SU-DHL-6 (cell line): ENCODE results near the gene MAPK12.

Source experiments
- H2AFZ ChIP-seq: fragments of 200-600 bp; sonication (generic); 2 replicates; pipeline ENCODE4 v1.6.1; 2014; ENCODE audit warnings: low read depth, mild to moderate bottlenecking, moderate library complexity, mixed read lengths, antibody characterized with exemption, low read length; ENCODE audit not compliant: severe bottlenecking
- H3F3A ChIP-seq: fragments of 200-600 bp; shearing (Covaris generic); 2 replicates; pipeline ENCODE4 v1.6.0; 2016; ENCODE audit warnings: antibody characterized with exemption, mild to moderate bottlenecking; ENCODE audit not compliant: insufficient read depth
- H3K27ac ChIP-seq: fragments of 200-600 bp; sonication (generic); 2 replicates; pipeline ENCODE4 v1.5.1; 2016; ENCODE audit warnings: low read depth, mild to moderate bottlenecking, low read length, moderate library complexity, mixed read lengths
- H3K27me3 ChIP-seq: fragments of 200-600 bp; sonication (generic), shearing (Covaris generic); 2 replicates; pipeline ENCODE4 v1.6.0; 2014; ENCODE audit warnings: mild to moderate bottlenecking, low read length
- H3K36me3 ChIP-seq: fragments of 200-600 bp; sonication (generic); 2 replicates; pipeline ENCODE4 v1.6.1; 2014; ENCODE audit warnings: mild to moderate bottlenecking, low read length, mixed read lengths
- H3K4me2 ChIP-seq: fragments of 300-600, 200-600 bp; shearing (Covaris generic), sonication (generic); 2 replicates; pipeline ENCODE4 v1.6.0; 2014; ENCODE audit warnings: low read length, low read depth, mild to moderate bottlenecking; ENCODE audit not compliant: poor library complexity, severe bottlenecking
- H3K4me3 ChIP-seq: fragments of 200-600 bp; sonication (generic); 2 replicates; pipeline ENCODE4 v1.5.1; 2014; ENCODE audit warnings: antibody characterized with exemption, low read length, mild to moderate bottlenecking, mixed read lengths; ENCODE audit not compliant: insufficient read depth, poor library complexity, severe bottlenecking
- H3K79me2 ChIP-seq: fragments of 200-600 bp; sonication (generic); 2 replicates; pipeline ENCODE4 v1.6.1; 2014; ENCODE audit warnings: mild to moderate bottlenecking, low read length, moderate library complexity; ENCODE audit not compliant: insufficient read depth
- H3K9ac ChIP-seq: fragments of 200-600 bp; sonication (generic); 2 replicates; pipeline ENCODE4 v1.7.0; 2014; ENCODE audit warnings: mild to moderate bottlenecking, low read length
- H3K9me2 ChIP-seq: fragments of 200-600 bp; sonication (generic); replicated peaks from 2 replicates; pipeline ENCODE4 v1.6.1; 2014; ENCODE audit warnings: low read length; ENCODE audit not compliant: insufficient read depth
- H3K9me3 ChIP-seq: fragments of 200-600 bp; sonication (generic); 2 replicates; pipeline ENCODE4 v1.6.1; 2014; ENCODE audit warnings: low read length, mixed read lengths; ENCODE audit not compliant: insufficient read depth
- H4K20me1 ChIP-seq: fragments of 200-600 bp; sonication (generic); 2 replicates; pipeline ENCODE4 v1.6.1; 2014; ENCODE audit warnings: low read depth, mild to moderate bottlenecking, antibody characterized with exemption, low read length, moderate library complexity, mixed read lengths
- EZH2phosphoT487 ChIP-seq: fragments of 200-600 bp; sonication (generic), shearing (Covaris generic); conservative IDR thresholded peaks from 2 replicates; pipeline ENCODE4 v1.6.1; 2018; ENCODE audit warnings: mild to moderate bottlenecking, antibody characterized with exemption, low read length, moderate library complexity, mixed read lengths
- TF ChIP-seq, protein P1 (sequence below): fragments of 200-600 bp; sonication (generic); IDR thresholded peaks from one replicate; pipeline ENCODE4 v1.5.1; 2017; ENCODE audit warnings: antibody characterized with exemption, mild to moderate bottlenecking, low read length, moderate library complexity; ENCODE audit not compliant: insufficient read depth, poor library complexity, severe bottlenecking

MAPK12 gene

DNA sequence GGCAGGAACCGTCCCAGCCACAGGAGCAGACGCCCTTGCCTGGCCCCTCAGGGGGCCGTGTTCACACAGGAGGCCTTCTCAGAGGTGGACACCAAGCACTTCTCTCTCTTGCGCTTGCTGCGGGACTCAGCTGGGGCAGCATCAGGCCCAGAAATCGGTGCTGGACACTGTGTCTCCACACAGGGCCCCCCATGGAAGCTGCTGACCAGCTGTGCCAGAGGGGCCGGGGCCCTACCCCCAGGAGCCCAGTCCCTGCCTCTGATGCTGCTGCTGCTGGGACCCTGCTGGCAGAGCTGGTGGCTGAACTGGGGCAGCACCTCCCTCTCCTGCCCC is 42.0 kb upstream of the MAPK12 start:
- TF ChIP-seq, protein P1, sequence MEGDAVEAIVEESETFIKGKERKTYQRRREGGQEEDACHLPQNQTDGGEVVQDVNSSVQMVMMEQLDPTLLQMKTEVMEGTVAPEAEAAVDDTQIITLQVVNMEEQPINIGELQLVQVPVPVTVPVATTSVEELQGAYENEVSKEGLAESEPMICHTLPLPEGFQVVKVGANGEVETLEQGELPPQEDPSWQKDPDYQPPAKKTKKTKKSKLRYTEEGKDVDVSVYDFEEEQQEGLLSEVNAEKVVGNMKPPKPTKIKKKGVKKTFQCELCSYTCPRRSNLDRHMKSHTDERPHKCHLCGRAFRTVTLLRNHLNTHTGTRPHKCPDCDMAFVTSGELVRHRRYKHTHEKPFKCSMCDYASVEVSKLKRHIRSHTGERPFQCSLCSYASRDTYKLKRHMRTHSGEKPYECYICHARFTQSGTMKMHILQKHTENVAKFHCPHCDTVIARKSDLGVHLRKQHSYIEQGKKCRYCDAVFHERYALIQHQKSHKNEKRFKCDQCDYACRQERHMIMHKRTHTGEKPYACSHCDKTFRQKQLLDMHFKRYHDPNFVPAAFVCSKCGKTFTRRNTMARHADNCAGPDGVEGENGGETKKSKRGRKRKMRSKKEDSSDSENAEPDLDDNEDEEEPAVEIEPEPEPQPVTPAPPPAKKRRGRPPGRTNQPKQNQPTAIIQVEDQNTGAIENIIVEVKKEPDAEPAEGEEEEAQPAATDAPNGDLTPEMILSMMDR: no peak
- no peak for TF ChIP-seq EZH2phosphoT487
- no peaks in the 10 kb centered on the region for H3K9me2 ChIP-seq
- no peaks in the 10 kb centered on the region for H4K20me1 ChIP-seq
- peak overlapping the region; percentile 18 for H3K4me3 ChIP-seq
- peak overlapping the region; percentile 54 for H3K4me2 ChIP-seq
- peaks cover 42% of the 10 kb centered on the region for H3F3A ChIP-seq
- no peaks in the 10 kb centered on the region; the same call in 1 of the 2 replicates for H3K79me2 ChIP-seq
- no peaks in the 10 kb centered on the region for H3K27me3 ChIP-seq
- H2AFZ ChIP-seq: no peak overlapping the region
- peak overlapping the region; percentile 65 for H3K9ac ChIP-seq
- H3K36me3 ChIP-seq: no peaks in the 10 kb centered on the region
- H3K9me3 ChIP-seq: no peaks in the 10 kb centered on the region
- H3K27ac ChIP-seq: peak overlapping the region; percentile 97

DNA sequence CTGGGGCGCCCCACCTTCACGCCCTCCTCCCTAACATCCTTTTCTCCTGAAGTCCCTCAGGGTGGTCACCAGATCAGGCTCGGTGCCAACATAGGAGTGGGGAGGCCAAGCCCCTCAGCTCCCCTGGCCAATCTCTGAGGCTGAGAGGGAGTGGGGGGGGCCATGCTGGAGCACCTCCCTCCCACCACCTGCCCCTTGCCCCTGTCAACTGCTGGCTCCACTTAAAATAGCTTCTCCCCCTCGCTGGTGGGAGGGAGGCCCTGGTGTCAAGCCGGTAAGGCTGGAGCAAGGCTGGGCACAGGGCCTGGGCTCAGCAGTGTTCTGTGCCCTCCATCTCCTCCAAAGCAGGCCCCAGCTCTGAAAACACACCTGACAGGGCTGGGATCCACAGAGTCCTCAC is 41.1 kb upstream of the MAPK12 start:
- no peaks in the 10 kb centered on the region for H3K9me2 ChIP-seq
- H3K27me3 ChIP-seq: no peaks in the 10 kb centered on the region
- no peak overlapping the region for H2AFZ ChIP-seq
- peak overlapping the region; percentile 65 for H3K9ac ChIP-seq
- peak overlapping the region; percentile 97 for H3K27ac ChIP-seq
- TF ChIP-seq EZH2phosphoT487: no peak
- TF ChIP-seq, protein P1: no peak
- H3K4me3 ChIP-seq: peak overlapping the region; percentile 18
- no peaks in the 10 kb centered on the region for H3K36me3 ChIP-seq
- peaks cover 40% of the 10 kb centered on the region for H3F3A ChIP-seq
- no peaks in the 10 kb centered on the region; the same call in 1 of the 2 replicates for H3K79me2 ChIP-seq
- no peaks in the 10 kb centered on the region for H3K9me3 ChIP-seq
- peak overlapping the region; percentile 54 for H3K4me2 ChIP-seq
- H4K20me1 ChIP-seq: no peaks in the 10 kb centered on the region

DNA sequence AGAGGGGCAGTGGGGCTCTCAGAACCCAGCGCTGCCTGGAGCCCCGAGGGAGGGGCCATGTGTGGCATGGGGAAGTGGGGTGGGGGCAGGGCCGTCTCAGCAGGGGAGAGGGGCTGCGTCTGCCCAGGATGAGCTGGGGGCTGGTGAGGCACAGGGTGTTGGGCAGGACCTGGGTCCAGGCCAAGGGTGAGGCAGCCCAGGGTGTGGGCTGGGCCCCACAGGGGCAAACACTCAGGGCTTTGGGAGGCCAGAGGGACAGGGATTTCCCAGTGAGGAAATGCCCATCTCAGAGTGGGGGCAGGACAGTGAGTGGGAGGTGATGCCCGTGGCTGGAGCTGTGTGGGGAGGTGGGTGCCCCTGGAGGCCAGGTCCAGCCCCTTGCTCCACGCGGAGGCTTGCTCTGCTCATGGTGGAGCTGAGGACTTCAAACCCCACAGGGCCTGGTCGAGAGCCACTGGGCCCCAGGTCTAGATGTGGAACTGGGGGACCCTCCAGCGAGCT is 40.6 kb upstream of the MAPK12 start:
- no peaks in the 10 kb centered on the region for H4K20me1 ChIP-seq
- H3F3A ChIP-seq: peaks cover 40% of the 10 kb centered on the region
- H3K9me2 ChIP-seq: no peaks in the 10 kb centered on the region
- H2AFZ ChIP-seq: no peak overlapping the region
- no peaks in the 10 kb centered on the region for H3K36me3 ChIP-seq
- H3K4me2 ChIP-seq: peak overlapping the region; percentile 54
- H3K9ac ChIP-seq: peak overlapping the region; percentile 65
- H3K79me2 ChIP-seq: no peaks in the 10 kb centered on the region; the same call in 1 of the 2 replicates
- TF ChIP-seq, protein P1: no peak
- TF ChIP-seq EZH2phosphoT487: no peak
- peak overlapping the region; percentile 97 for H3K27ac ChIP-seq
- no peaks in the 10 kb centered on the region for H3K27me3 ChIP-seq
- H3K4me3 ChIP-seq: no peak overlapping the region
- H3K9me3 ChIP-seq: no peaks in the 10 kb centered on the region
